ENCODE measurements around the gene AMBRA1.
A peak's percentile ranks its signal among the peaks of the same experiment; 100 is the strongest.

AMBRA1 gene

GRCh38 chr11:46351606-46352005 is 242.2 kb downstream of the AMBRA1 start:
- in situ Hi-C loops (cut with HindIII; ENCODE audit: low sequenced_read_pairs): no loop called here

DNA sequence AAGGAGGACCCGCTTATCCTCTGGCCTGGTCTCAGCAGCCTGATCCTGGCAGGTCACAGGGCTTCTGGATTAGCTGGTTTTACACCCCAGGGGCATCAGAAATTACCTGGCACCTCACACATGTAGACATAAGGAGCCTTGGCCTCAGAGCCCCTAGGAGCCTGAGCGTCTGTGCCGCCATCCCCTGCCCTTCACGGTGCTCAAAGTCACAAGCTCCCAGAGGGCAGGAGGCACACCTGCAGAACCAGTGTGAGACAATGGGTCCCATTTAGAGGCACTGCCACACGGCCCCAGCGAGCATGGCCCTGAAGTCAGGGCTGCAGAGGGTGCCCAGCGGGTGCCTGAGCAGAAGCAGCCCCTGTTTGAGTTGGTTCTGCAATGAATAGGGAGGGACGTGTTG is 242.7 kb downstream of the AMBRA1 start:
- H3K4me3 ChIP-seq (ENCODE audit: low read depth, low read length): no peak overlapping the region

More at GRCh38 chr11:46351606-46352005, 242.2 kb downstream of the AMBRA1 start:
- TF ChIP-seq, protein P1, sequence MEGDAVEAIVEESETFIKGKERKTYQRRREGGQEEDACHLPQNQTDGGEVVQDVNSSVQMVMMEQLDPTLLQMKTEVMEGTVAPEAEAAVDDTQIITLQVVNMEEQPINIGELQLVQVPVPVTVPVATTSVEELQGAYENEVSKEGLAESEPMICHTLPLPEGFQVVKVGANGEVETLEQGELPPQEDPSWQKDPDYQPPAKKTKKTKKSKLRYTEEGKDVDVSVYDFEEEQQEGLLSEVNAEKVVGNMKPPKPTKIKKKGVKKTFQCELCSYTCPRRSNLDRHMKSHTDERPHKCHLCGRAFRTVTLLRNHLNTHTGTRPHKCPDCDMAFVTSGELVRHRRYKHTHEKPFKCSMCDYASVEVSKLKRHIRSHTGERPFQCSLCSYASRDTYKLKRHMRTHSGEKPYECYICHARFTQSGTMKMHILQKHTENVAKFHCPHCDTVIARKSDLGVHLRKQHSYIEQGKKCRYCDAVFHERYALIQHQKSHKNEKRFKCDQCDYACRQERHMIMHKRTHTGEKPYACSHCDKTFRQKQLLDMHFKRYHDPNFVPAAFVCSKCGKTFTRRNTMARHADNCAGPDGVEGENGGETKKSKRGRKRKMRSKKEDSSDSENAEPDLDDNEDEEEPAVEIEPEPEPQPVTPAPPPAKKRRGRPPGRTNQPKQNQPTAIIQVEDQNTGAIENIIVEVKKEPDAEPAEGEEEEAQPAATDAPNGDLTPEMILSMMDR (IDR thresholded peaks at IDR 0.05; ENCODE audit: low read depth, low read length): no peak
- H3K4me3 ChIP-seq (ENCODE audit: low read depth, low read length): no peak overlapping the region
- no peak for DNase-seq (ENCODE audit: low read depth, low spot score)

GRCh38 chr11:46350695-46351094 is 243.1 kb downstream of the AMBRA1 start:
- in situ Hi-C loops (cut with HindIII; ENCODE audit: low sequenced_read_pairs): no loop called here
- TF ChIP-seq, protein P1 (IDR thresholded peaks at IDR 0.05; ENCODE audit: low read depth, low read length): no peak
- DNase-seq (ENCODE audit: low read depth, low spot score): no peak
- H3K4me3 ChIP-seq (ENCODE audit: low read depth, low read length): no peak overlapping the region

More for the DNA sequence above, 242.7 kb downstream of the AMBRA1 start:
- TF ChIP-seq, protein P1 (IDR thresholded peaks at IDR 0.05; ENCODE audit: low read depth, low read length): no peak
- DNase-seq (ENCODE audit: low read depth, low spot score): no peak
- in situ Hi-C loops (cut with HindIII; ENCODE audit: low sequenced_read_pairs): no loop called here

- in situ Hi-C loops (cut with HindIII; ENCODE audit: low sequenced_read_pairs): no loop called here
- H3K4me3 ChIP-seq (ENCODE audit: low read depth, low read length): peak overlapping the region; percentile 82
- DNase-seq (ENCODE audit: low read depth, low spot score): no peak
- TF ChIP-seq, protein P1 (IDR thresholded peaks at IDR 0.05; ENCODE audit: low read depth, low read length): no peak
These were observed 245.0 kb downstream of the AMBRA1 start for GRCh38 chr11:46348566-46349401.

DNA sequence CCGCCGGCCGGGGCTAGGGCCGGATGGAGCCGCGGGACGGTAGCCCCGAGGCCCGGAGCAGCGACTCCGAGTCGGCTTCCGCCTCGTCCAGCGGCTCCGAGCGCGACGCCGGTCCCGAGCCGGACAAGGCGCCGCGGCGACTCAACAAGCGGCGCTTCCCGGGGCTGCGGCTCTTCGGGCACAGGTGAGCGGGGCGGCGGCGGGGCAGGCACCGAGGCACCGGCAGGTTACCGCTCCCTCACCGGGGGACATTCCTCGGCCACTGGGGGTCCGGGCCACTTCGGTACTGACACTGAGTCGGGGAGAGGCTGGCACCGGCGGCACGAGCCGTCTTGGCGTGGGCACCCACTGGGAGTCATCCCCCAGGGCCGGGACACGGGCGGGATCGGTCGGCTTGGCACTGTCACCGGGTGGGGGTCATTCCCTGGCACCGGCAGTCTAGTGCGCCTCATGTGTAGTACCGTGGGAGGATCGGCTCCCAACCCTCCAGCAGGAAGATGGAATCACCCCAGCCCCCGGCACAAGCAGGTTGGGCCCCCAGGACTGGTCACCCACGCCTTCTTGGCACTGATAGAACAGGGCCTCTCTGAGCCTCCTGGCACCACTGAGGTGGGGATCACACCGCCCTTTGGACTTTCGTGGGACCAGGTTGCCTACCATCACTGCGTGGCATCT is 246.0 kb downstream of the AMBRA1 start:
- TF ChIP-seq, protein P1 (IDR thresholded peaks at IDR 0.05; ENCODE audit: low read depth, low read length): no peak
- DNase-seq (ENCODE audit: low read depth, low spot score): no peak
- peak overlapping the region; percentile 82 for H3K4me3 ChIP-seq (ENCODE audit: low read depth, low read length)
- in situ Hi-C loops (cut with HindIII; ENCODE audit: low sequenced_read_pairs): no loop called here

DNA sequence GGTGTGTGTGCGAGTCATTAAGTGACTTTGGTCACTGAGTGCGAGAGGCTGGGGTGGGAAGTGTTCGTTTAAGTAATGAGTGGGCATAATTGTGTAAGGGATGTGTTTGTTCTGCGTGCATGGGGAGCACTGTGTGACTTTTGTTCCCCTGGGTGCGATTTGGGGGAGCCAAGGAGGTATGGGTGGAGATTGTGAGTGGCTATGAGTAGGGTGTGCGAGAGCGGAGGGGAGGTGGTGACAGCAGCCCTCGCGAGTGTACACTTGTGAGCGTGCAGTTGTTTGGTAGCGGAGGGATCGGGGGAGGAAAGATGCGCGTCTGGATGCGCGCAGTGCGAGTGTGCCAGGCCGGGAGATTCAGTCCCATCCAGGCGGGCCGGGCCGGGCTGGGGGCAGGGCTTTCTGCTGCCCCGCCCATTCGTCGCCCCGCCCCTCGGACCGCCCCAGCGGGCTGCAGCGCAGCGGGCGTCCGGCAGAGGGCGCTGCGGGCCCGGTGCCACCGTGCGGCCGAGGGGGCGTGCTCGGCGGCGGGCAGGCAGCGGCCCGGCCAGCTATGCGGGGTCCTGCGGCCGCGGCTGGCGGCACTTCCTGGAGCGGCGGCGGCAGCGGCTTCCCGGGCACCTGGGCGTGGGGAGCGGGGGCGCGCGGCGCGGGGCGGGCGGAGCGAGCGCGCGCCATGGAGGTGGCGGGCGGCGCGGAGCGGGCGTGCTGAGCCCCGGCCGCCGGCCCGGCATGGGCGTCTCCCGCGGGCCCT is 246.8 kb downstream of the AMBRA1 start, which contains the start of gene DGKZ:
TSS of gene DGKZ (plus strand) at position 578 of the 751 bp plus-strand sequence. CDS start 197 bp downstream, outside the sequence.
- DNase-seq (ENCODE audit: low read depth, low spot score): peak; percentile 72
- H3K4me3 ChIP-seq (ENCODE audit: low read depth, low read length): peak within 1 kb of the TSS; percentile 82
- in situ Hi-C loops (cut with HindIII; ENCODE audit: low sequenced_read_pairs): no loop called here
- TF ChIP-seq, protein P1 (IDR thresholded peaks at IDR 0.05; ENCODE audit: low read depth, low read length): peak; percentile 59
